ENCODE data around the gene ROBO4. TPM values are rescaled to one million over a fixed set of nuclear protein-coding genes. Genes with fewer than 3 reads are reported as not detected.

The ROBO4 gene
- total RNA-seq, 1 donor from 2014 or later = 28.8 TPM

DNA sequence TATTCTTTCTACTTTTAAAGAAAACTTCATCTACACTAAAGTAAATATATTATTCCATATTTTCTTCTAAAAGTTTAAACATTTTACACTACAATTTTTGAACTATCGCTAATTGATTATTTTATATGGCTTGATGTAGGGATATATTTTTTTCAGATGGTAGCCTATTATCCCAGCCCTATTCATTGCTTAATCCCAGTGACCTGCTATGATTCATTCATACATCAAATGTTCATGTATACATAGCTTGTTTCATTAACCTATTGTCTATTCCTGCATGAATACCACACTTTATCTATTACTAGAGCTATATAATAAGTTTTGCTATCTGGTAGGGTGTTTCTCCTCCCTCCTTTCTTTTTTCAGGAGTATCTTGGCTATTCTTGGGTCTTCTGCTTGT, 5.0 kb upstream of the ROBO4 start:
- no peaks in the 10 kb centered on the region for H3K36me3 Mint-ChIP-seq (ENCODE audit: low read depth, unreplicated experiment)
- TF ChIP-seq, protein P1, sequence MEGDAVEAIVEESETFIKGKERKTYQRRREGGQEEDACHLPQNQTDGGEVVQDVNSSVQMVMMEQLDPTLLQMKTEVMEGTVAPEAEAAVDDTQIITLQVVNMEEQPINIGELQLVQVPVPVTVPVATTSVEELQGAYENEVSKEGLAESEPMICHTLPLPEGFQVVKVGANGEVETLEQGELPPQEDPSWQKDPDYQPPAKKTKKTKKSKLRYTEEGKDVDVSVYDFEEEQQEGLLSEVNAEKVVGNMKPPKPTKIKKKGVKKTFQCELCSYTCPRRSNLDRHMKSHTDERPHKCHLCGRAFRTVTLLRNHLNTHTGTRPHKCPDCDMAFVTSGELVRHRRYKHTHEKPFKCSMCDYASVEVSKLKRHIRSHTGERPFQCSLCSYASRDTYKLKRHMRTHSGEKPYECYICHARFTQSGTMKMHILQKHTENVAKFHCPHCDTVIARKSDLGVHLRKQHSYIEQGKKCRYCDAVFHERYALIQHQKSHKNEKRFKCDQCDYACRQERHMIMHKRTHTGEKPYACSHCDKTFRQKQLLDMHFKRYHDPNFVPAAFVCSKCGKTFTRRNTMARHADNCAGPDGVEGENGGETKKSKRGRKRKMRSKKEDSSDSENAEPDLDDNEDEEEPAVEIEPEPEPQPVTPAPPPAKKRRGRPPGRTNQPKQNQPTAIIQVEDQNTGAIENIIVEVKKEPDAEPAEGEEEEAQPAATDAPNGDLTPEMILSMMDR (IDR thresholded peaks at IDR 0.05; ENCODE audit: unreplicated experiment) = no peak
- H3K27me3 Mint-ChIP-seq (ENCODE audit: unreplicated experiment) = peaks cover 7% of the 10 kb centered on the region
- no peak for DNase-seq (ENCODE audit: low spot score)
- no peak overlapping the region for H3K4me3 Mint-ChIP-seq (ENCODE audit: unreplicated experiment)
- H3K4me1 Mint-ChIP-seq (ENCODE audit: unreplicated experiment) = peaks cover 39% of the 10 kb centered on the region
- peaks cover 6% of the 10 kb centered on the region for H3K9me3 Mint-ChIP-seq (ENCODE audit: unreplicated experiment)
- H3K27ac Mint-ChIP-seq (ENCODE audit: unreplicated experiment) = no peak overlapping the region

DNA sequence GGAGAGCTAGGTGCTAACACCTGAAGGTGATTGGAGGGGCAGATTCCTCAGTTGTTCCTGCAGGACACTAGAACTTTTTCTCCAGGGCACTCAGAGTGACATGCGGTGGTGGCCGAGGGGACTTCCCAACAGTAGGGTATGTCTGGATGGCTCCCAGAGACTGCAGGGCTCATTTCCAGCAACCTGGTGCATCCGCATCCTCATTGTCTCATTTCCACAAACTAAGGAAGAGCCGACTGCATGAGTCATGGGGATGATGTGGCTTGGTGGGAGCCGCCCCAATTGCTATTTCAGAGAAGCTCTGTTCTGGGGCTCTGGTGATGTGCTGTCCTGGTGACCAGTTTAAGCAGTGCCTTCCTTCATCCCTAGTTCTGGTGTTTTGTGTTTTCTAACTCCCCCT, 2.8 kb upstream of the ROBO4 start:
- TF ChIP-seq, protein P1 (IDR thresholded peaks at IDR 0.05; ENCODE audit: unreplicated experiment) = no peak
- Mint-ChIP-seq H3K27me3 (ENCODE audit: unreplicated experiment) (peaks cover 12% of the 10 kb centered on the region), H3K27ac (ENCODE audit: unreplicated experiment) (peak overlapping the region; percentile 77), H3K4me1 (ENCODE audit: unreplicated experiment) (peaks cover 56% of the 10 kb centered on the region), H3K36me3 (ENCODE audit: low read depth, unreplicated experiment) (peaks cover 4% of the 10 kb centered on the region), H3K4me3 (ENCODE audit: unreplicated experiment) (no peak overlapping the region), H3K9me3 (ENCODE audit: unreplicated experiment) (peaks cover 6% of the 10 kb centered on the region)
- no peak for DNase-seq (ENCODE audit: low spot score)

- Mint-ChIP-seq H3K27ac (ENCODE audit: unreplicated experiment) (peak overlapping the region; percentile 98), H3K4me1 (ENCODE audit: unreplicated experiment) (peaks cover 60% of the 10 kb centered on the region), H3K9me3 (ENCODE audit: unreplicated experiment) (peaks cover 6% of the 10 kb centered on the region), H3K4me3 (ENCODE audit: unreplicated experiment) (no peak overlapping the region), H3K36me3 (ENCODE audit: low read depth, unreplicated experiment) (peaks cover 9% of the 10 kb centered on the region), H3K27me3 (ENCODE audit: unreplicated experiment) (peaks cover 12% of the 10 kb centered on the region)
- TF ChIP-seq, protein P1 (IDR thresholded peaks at IDR 0.05; ENCODE audit: unreplicated experiment) = no peak
- no peak for DNase-seq (ENCODE audit: low spot score)
Observed at GRCh38 chr11:124899383-124900145, 1.9 kb upstream of the ROBO4 start.

DNA sequence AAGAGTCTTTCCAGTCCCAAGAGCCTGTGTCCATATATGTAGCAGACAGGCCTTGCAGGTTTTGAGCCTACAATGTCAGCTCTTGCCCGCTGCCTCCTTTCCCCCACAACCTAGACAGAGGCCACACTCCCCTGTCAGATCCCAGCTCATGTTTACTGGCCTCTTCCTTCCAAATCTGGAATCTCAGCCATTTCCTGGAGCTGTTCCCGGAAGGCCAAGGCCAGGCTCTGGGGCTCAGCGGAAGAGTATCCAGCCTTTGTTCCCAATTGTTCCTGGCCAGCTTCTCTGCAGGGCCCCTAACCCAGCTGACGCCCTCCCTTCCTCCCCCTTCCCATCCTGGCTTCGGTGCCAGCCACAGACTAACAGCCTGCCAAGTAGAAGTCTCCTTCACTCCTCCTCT, 1.0 kb upstream of the ROBO4 start:
- Mint-ChIP-seq H3K4me1 (ENCODE audit: unreplicated experiment) (peaks cover 60% of the 10 kb centered on the region), H3K27ac (ENCODE audit: unreplicated experiment) (peak overlapping the region; percentile 98), H3K36me3 (ENCODE audit: low read depth, unreplicated experiment) (peaks cover 11% of the 10 kb centered on the region), H3K9me3 (ENCODE audit: unreplicated experiment) (peaks cover 6% of the 10 kb centered on the region), H3K4me3 (ENCODE audit: unreplicated experiment) (peak overlapping the region; percentile 35), H3K27me3 (ENCODE audit: unreplicated experiment) (peaks cover 12% of the 10 kb centered on the region)
- TF ChIP-seq, protein P1 (IDR thresholded peaks at IDR 0.05; ENCODE audit: unreplicated experiment) = no peak
- DNase-seq (ENCODE audit: low spot score) = peak; percentile 67

DNA sequence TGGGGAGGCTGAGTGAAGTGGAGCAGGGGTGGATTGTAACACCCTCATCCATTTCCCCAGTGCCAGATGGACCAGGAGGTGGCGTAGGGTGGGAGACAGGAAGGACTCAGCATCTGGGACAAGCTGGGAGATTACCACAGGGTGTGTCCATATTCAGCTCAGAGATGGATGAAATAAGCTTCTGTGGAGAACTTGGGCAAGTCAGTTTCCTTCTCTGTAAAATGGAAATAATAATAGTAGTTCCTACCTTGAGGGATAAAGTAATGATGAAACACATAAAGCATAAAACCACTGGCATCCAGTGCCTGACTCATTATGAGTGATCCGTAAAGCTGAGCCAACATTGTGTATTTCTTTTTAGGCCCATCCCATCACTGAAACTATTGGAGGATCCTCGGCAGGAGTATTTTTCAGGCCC, 607 bp upstream of the ROBO4 start:
- H3K4me3 Mint-ChIP-seq (ENCODE audit: unreplicated experiment) = peak overlapping the region; percentile 93
- H3K27me3 Mint-ChIP-seq (ENCODE audit: unreplicated experiment) = peaks cover 12% of the 10 kb centered on the region
- DNase-seq (ENCODE audit: low spot score) = no peak
- H3K4me1 Mint-ChIP-seq (ENCODE audit: unreplicated experiment) = peaks cover 61% of the 10 kb centered on the region
- peaks cover 6% of the 10 kb centered on the region for H3K9me3 Mint-ChIP-seq (ENCODE audit: unreplicated experiment)
- H3K27ac Mint-ChIP-seq (ENCODE audit: unreplicated experiment) = peak overlapping the region; percentile 98
- TF ChIP-seq, protein P1 (IDR thresholded peaks at IDR 0.05; ENCODE audit: unreplicated experiment) = no peak
- peaks cover 14% of the 10 kb centered on the region for H3K36me3 Mint-ChIP-seq (ENCODE audit: low read depth, unreplicated experiment)

All from endothelial cell (in vitro differentiated cells).